ENCODE results near the gene RTN3. TPM values are rescaled to one million over a fixed set of nuclear protein-coding genes. Genes with fewer than 3 reads are reported as not detected.

RTN3 gene
- total and polyA plus RNA-seq, 5 experiments from 2014 or later = 28.0 to 43.1 (median 39.0) TPM

DNA sequence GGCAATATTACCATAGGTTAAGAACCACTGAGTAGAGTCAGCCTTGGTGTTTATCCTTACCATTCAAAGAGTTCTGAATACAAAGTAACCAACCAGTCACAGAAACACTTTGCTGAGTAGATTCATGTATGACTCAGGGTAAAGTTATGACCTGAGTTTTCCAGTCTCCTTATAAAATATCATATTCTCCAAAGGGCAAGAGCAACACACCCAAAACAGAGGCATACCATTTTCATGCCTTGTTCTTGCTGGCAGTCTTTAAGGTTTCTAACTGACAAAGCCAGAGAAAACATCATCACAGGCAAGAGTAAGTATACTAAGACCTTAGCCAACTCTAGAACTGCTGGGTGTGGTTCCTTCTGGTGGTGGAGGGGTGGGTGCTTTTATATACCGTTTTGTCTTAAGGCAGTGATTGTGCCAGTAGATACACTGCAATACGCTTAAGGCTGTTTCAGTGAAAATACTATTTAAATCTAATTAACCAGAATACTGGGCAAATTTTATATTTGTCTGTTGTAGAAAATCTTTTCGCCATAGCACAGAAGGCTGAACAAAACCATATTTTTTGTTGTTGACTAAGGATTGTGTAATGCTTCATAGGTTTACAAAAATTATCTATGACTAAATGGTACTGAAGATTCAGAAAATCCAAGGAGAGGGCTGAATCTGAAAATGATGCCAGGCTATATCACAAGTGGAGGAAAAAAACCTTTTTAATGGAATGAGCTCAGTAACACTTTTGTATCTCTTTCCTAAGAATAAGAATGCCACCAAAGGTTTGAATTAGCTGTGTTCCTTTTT, 13.1 kb upstream of the RTN3 start:
- H3K4me1 Mint-ChIP-seq = peaks cover 12 to 65% (median 44%) of the 10 kb centered on the region in 4 donors
- H3K4me3 Mint-ChIP-seq = peak overlapping the region in 3 of 10 donors; percentile 9 to 47 (median 22)
- no peaks in the 10 kb centered on the region for H3K9me3 Mint-ChIP-seq
- ATAC-seq (no peak), DNase-seq (no peak)
- POLR2A ChIA-PET = interaction anchor here (1.5 kb wide), 1 partner anchor 9 kb away, joined by 7 read pairs; no protein-coding TSS in a partner anchor
- H3K27ac Mint-ChIP-seq = peak overlapping the region in 1 of 10 donors; percentile 4
- peaks cover 0 to 3% (median 0%) of the 10 kb centered on the region in 3 donors for H3K36me3 Mint-ChIP-seq
- H3K27me3 Mint-ChIP-seq = no peaks in the 10 kb centered on the region

DNA sequence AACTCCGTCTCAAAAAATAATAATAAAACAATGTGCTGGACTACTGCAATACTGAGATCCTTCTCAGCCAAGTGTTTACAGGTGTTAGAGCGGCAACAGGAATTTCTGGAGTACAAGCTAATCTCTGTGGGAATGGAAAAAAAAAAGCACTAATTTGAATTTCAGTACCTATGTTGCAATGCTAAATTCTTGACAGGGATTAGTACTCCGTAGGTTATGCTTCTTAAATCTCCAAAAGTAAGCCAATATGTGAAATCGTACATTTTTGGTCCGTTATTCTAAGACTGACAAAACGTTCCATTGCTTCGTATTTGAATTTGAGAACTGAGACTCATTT, 11.2 kb upstream of the RTN3 start:
- POLR2A ChIA-PET = interaction anchor here (0.9 to 4.7 kb wide), 5 partner anchors 12 to 72 kb away, joined by 3 to 38 read pairs (median 3); partner anchors contain the start of gene RTN3
- Mint-ChIP-seq H3K36me3 (peaks cover 0 to 3% (median 0%) of the 10 kb centered on the region in 3 donors), H3K27me3 (no peaks in the 10 kb centered on the region), H3K4me1 (peaks cover 12 to 51% (median 35%) of the 10 kb centered on the region in 4 donors), H3K27ac (peak overlapping the region in 8 of 10 donors; percentile 16 to 90 (median 85)), H3K4me3 (peak overlapping the region; percentile 79 to 90 (median 86)), H3K9me3 (no peaks in the 10 kb centered on the region)
- DNase-seq = peak in 2 of 10 donors; percentile 2 to 8
- no peak for ATAC-seq

- POLR2A ChIA-PET = interaction anchor here (0.5 to 4.7 kb wide), 16 partner anchors 8 to 789 kb away, joined by 3 to 38 read pairs (median 3); partner anchors contain the start of gene RTN3
- H3K27me3 Mint-ChIP-seq = no peaks in the 10 kb centered on the region
- H3K36me3 Mint-ChIP-seq = peaks cover 0 to 3% (median 0%) of the 10 kb centered on the region in 3 donors
- DNase-seq (peak in 6 of 10 donors; percentile 17 to 27 (median 22)), ATAC-seq (peak in 1 of 2 donors; percentile 24)
- H3K4me1 Mint-ChIP-seq = peaks cover 10 to 46% (median 33%) of the 10 kb centered on the region in 4 donors
- H3K4me3 Mint-ChIP-seq = peak overlapping the region; percentile 83 to 90 (median 86)
- H3K27ac Mint-ChIP-seq = peak overlapping the region; percentile 5 to 91 (median 85)
- no peaks in the 10 kb centered on the region for H3K9me3 Mint-ChIP-seq
Observed at GRCh38 chr11:63670433-63671321, 10.6 kb upstream of the RTN3 start.

DNA sequence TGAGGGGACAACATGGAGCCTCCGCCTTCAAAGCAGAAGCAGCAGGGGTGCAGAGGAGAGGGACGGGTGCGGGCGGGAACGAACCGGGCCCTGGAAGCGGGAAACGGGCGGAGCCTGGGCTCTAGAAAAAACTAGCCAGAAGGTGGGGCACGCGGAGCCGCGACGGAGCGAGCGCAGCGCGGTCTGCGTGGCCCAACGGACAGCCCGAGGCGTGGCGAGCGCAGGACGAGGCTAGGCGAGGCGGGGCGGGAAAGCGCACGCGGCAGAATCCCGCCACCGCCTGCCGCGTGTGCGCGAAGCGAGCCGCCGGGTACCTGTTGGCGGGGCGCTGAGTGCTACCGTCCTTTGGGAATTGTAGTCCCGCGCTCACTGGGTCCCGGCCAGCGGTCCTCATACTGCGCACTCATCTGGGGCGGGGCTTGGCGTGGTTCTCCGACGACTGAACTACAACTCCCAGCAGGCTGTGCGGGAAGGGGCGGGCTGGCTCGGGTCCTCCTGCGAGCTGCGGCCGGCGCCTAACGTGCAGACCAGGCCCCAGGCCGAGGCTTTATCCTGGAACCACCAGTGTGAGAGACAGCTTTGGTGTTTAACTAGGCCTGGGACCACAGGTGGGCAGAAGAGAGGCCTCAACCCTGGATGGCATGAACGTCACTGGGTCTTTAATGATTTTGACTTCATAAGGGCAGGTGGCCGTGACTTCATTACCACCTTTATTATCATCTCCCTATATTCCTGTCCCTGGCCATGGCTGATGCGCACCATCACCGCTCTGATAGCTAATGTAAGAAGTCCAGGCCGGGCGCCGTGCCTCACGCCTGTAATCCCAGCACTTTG, 9.8 kb upstream of the RTN3 start, which contains the start of gene ATL3:
Gene ATL3 (minus strand): TSS at position 55 of the 834 bp plus-strand sequence. CDS start 41 bp downstream, at position 14.
- H3K27ac Mint-ChIP-seq = peak within 1 kb of the TSS; percentile 51 to 91 (median 85)
- H3K9me3 Mint-ChIP-seq = no peaks in the 10 kb centered on the region
- DNase-seq = peak; percentile 89 to 97 (median 92)
- no peaks in the 10 kb centered on the region for H3K27me3 Mint-ChIP-seq
- H3K4me1 Mint-ChIP-seq = peaks cover 10 to 40% (median 32%) of the 10 kb centered on the region in 4 donors
- peaks cover 0 to 3% (median 0%) of the 10 kb centered on the region in 3 donors for H3K36me3 Mint-ChIP-seq
- POLR2A ChIA-PET = interaction anchor here (0.5 to 4.7 kb wide), 12 partner anchors 9 to 790 kb away, joined by 3 to 38 read pairs (median 3); partner anchors contain the start of gene RTN3
- H3K4me3 Mint-ChIP-seq = peak within 1 kb of the TSS; percentile 83 to 90 (median 86)
- ATAC-seq = peak; percentile 90 to 96

GRCh38 chr11:63672156-63672463, 9.2 kb upstream of the RTN3 start:
- DNase-seq = no peak
- no peak for ATAC-seq
- H3K4me1 Mint-ChIP-seq = peaks cover 10 to 35% (median 29%) of the 10 kb centered on the region in 4 donors
- peak overlapping the region in 7 of 10 donors; percentile 51 to 91 (median 90) for H3K27ac Mint-ChIP-seq
- H3K9me3 Mint-ChIP-seq = no peaks in the 10 kb centered on the region
- H3K27me3 Mint-ChIP-seq = no peaks in the 10 kb centered on the region
- POLR2A ChIA-PET = interaction anchor here (1.1 to 4.7 kb wide), 3 partner anchors 10 to 211 kb away, joined by 3 to 38 read pairs (median 3); partner anchors contain the start of gene RTN3
- peak overlapping the region; percentile 76 to 89 (median 84) for H3K4me3 Mint-ChIP-seq
- peaks cover 0 to 3% (median 0%) of the 10 kb centered on the region in 3 donors for H3K36me3 Mint-ChIP-seq

DNA sequence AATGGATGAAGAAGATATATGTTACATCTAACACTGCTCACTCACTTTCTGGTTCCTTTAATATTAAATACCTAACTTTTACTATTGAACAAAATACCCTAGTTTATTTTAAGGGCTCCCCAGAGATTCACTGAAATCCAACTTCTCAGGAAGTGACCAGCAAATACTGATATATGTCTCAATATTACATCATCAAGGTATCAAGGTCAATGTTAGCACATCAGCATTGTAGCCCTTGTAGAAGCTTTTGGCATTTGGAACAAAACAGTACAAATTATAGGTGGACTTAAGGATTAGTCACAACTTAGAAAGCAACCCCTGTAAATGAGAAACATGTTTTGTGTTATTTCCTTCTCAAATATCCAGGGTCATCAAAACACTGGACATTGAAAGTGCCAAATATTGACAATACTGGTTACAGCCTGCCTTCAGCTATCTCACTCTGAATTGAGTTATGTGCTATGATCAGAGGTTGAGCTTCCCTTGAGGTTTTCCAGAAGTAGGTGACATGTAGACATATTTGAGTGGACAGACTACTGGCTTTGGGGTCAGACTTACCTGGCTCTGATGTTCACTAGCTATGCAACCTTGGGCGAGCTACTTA, 8.3 kb upstream of the RTN3 start:
- no peak for ATAC-seq
- no peaks in the 10 kb centered on the region for H3K27me3 Mint-ChIP-seq
- H3K36me3 Mint-ChIP-seq = no peaks in the 10 kb centered on the region
- H3K4me1 Mint-ChIP-seq = peaks cover 6 to 29% (median 23%) of the 10 kb centered on the region in 4 donors
- no peak for DNase-seq
- H3K4me3 Mint-ChIP-seq = peak overlapping the region in 9 of 10 donors; percentile 3 to 84 (median 72)
- no peaks in the 10 kb centered on the region for H3K9me3 Mint-ChIP-seq
- peak overlapping the region in 3 of 10 donors; percentile 61 to 84 (median 72) for H3K27ac Mint-ChIP-seq
- POLR2A ChIA-PET = interaction anchor here (4.7 kb wide), 1 partner anchor 9 kb away, joined by 38 read pairs; the partner anchor contains the start of gene RTN3

DNA sequence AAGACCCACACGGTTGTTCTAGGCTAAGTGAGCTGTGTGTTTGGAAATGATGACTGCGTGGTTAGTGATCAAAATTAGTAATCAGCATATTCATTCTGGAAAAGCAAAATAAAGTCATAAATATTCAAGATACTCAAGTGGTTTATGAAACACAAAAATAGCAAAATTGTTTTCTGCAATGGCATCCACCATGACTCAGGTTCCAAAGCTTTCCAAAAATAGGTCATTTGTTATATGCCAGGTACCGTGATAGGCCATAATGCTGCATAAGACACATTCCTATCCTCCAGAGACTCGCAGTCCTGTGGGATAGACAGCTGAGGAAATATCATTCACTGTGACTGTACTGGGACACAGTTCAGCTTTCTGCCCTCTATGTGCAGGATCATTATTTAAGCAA, 7.7 kb upstream of the RTN3 start:
- H3K27ac Mint-ChIP-seq = no peak overlapping the region
- no peaks in the 10 kb centered on the region for H3K36me3 Mint-ChIP-seq
- H3K4me3 Mint-ChIP-seq = no peak overlapping the region
- POLR2A ChIA-PET = interaction anchor here (4.7 kb wide), 1 partner anchor 9 kb away, joined by 38 read pairs; the partner anchor contains the start of gene RTN3
- ATAC-seq (no peak), DNase-seq (no peak)
- peaks cover 6 to 24% (median 19%) of the 10 kb centered on the region in 4 donors for H3K4me1 Mint-ChIP-seq
- no peaks in the 10 kb centered on the region for H3K27me3 Mint-ChIP-seq
- no peaks in the 10 kb centered on the region for H3K9me3 Mint-ChIP-seq

GRCh38 chr11:63680834-63681320, 423 bp upstream of the RTN3 start:
- H3K27me3 Mint-ChIP-seq = no peaks in the 10 kb centered on the region
- peak overlapping the region; percentile 59 to 96 (median 88) for H3K27ac Mint-ChIP-seq
- H3K4me3 Mint-ChIP-seq = peak overlapping the region; percentile 89 to 97 (median 92)
- peaks cover 0 to 1% (median 0%) of the 10 kb centered on the region in 9 donors for H3K9me3 Mint-ChIP-seq
- DNase-seq (no peak), ATAC-seq (no peak)
- POLR2A ChIA-PET = interaction anchor here (0.6 to 2.6 kb wide), 5 partner anchors 10 to 800 kb away, joined by 3 to 38 read pairs (median 3); partner anchors contain the start of genes ATL3, PLAAT4 and SLC3A2
- H3K4me1 Mint-ChIP-seq = peaks cover 18 to 27% (median 25%) of the 10 kb centered on the region in 4 donors
- H3K36me3 Mint-ChIP-seq = no peaks in the 10 kb centered on the region

GRCh38 chr11:63682066-63683021, 1.0 kb downstream of the RTN3 start:
- H3K9me3 Mint-ChIP-seq = peaks cover 0 to 1% (median 0%) of the 10 kb centered on the region in 9 donors
- DNase-seq = peak in 4 of 10 donors; percentile 4 to 16 (median 12)
- peaks cover 18 to 33% (median 27%) of the 10 kb centered on the region in 4 donors for H3K4me1 Mint-ChIP-seq
- H3K27me3 Mint-ChIP-seq = no peaks in the 10 kb centered on the region
- H3K4me3 Mint-ChIP-seq = peak overlapping the region; percentile 89 to 97 (median 92)
- H3K27ac Mint-ChIP-seq = peak overlapping the region; percentile 59 to 96 (median 88)
- peak in 1 of 2 donors; percentile 35 for ATAC-seq
- POLR2A ChIA-PET = interaction anchor here (0.5 to 2.6 kb wide), 8 partner anchors 11 to 1864 kb away, joined by 3 to 38 read pairs (median 3); partner anchors contain the start of genes ATL3 and PLAAT4
- peaks cover 0 to 3% (median 0%) of the 10 kb centered on the region in 3 donors for H3K36me3 Mint-ChIP-seq
